ENCODE results near the gene SPRR2D. TPM values are rescaled to one million over a fixed set of nuclear protein-coding genes. Genes with fewer than 3 reads are reported as not detected.

SPRR2D gene
- total and polyA plus RNA-seq, 2 of the 4 experiments (the other 2 are of a cell fraction) = not detected

- Histone ChIP-seq H3K4me1 (ENCODE audit: control insufficient read depth, insufficient read depth, low read length) (no peaks in the 10 kb centered on the region), H2BK120ac (ENCODE audit: low read depth, low read length) (no peak within 1 kb of the TSS), H3K56ac (ENCODE audit: extremely low read depth, insufficient read depth, low read length) (no peak within 1 kb of the TSS), H3K18ac (ENCODE audit: low read depth, low read length) (no peak within 1 kb of the TSS), H4K8ac (ENCODE audit: low read depth in 2 of 2, low read length in 2 of 2) (no peak within 1 kb of the TSS), H3K9me1 (ENCODE audit: insufficient read depth, low read length) (no peaks in the 10 kb centered on the region), H3K27me3 (ENCODE audit: control insufficient read depth, insufficient read depth, low read length) (no peaks in the 10 kb centered on the region), H3K4me2 (ENCODE audit: low read depth, low read length) (no peak within 1 kb of the TSS), H3K14ac (replicated peaks; ENCODE audit: low read depth, low read length) (no peak within 1 kb of the TSS), H3K4me3 (ENCODE audit: insufficient read depth, low read depth, low read length) (no peak within 1 kb of the TSS), H2AK5ac (ENCODE audit: low read depth, low read length) (no peak within 1 kb of the TSS), H2AFZ (replicated peaks; ENCODE audit: low read length, poor library complexity) (no peak within 1 kb of the TSS), H3K9me3 (ENCODE audit: control insufficient read depth, insufficient read depth, low read length) (no peaks in the 10 kb centered on the region), H4K5ac (ENCODE audit: low read depth, low read length) (no peak within 1 kb of the TSS), H2BK15ac (ENCODE audit: low read depth, low read length) (no peak within 1 kb of the TSS), H2BK5ac (ENCODE audit: low read depth, low read length, poor library complexity, severe bottlenecking) (no peak within 1 kb of the TSS), H3K27ac (ENCODE audit: insufficient read depth, low read length) (no peak within 1 kb of the TSS), H2BK20ac (ENCODE audit: low read depth, low read length) (no peak within 1 kb of the TSS), H3K23ac (ENCODE audit: low read depth, low read length) (no peak within 1 kb of the TSS), H4K91ac (ENCODE audit: insufficient read depth, low read depth, low read length) (no peak within 1 kb of the TSS), H3K79me1 (ENCODE audit: low read depth in 1 of 2, low read length in 2 of 2) (no peaks in the 10 kb centered on the region), H3K36me3 (ENCODE audit: control insufficient read depth, insufficient read depth, low read length) (no peaks in the 10 kb centered on the region), H3K4ac (ENCODE audit: low read depth, low read length) (no peak within 1 kb of the TSS), H2AK9ac (replicated peaks; ENCODE audit: low read depth, low read length, poor library complexity) (no peak within 1 kb of the TSS), H3K9ac (ENCODE audit: low read depth, low read length) (no peak within 1 kb of the TSS), H4K20me1 (ENCODE audit: insufficient read depth, low read length) (no peaks in the 10 kb centered on the region)
- 0% methylated on average over 1 of the region's 2 CpGs; no CpG with 5 or more reads in 1 of the 2 experiments for WGBS, 2 experiments (ENCODE audit: extremely low coverage in 2 of 2, insufficient read length in 1 of 2)
- no peak for DNase-seq
- dilution Hi-C loops (cut with HindIII; ENCODE audit: low sequenced_read_pairs, unreplicated experiment) (no loop called here), in situ Hi-C loops (cut with MboI; ENCODE audit: low sequenced_read_pairs) (no loop called here), intact Hi-C loops (cut with micrococcal nuclease) (no loop called here)
- BruUV-seq (replicated peaks) = no TSS peak
- TF ChIP-seq CHD1 (IDR thresholded peaks at IDR 0.05; ENCODE audit: low read depth, low read length) (no peak), MXI1 (IDR thresholded peaks at IDR 0.05; ENCODE audit: borderline replicate concordance, low read depth, low read length) (no peak), POLR2A (IDR thresholded peaks at IDR 0.05; ENCODE audit: low read depth, low read length) (no peak), USF2 (IDR thresholded peaks at IDR 0.05; ENCODE audit: low read depth, low read length) (no peak), ELK1 (IDR thresholded peaks at IDR 0.05; ENCODE audit: borderline replicate concordance, low read depth, low read length) (no peak), MAFK (IDR thresholded peaks at IDR 0.05; ENCODE audit: low read depth, low read length) (no peak), RFX5 (IDR thresholded peaks at IDR 0.05; ENCODE audit: low read depth, low read length) (no peak), CEBPB (IDR thresholded peaks at IDR 0.05; ENCODE audit: low read depth, low read length) (no peak), BHLHE40 (IDR thresholded peaks at IDR 0.05; ENCODE audit: low read depth, low read length) (no peak), RAD21 (IDR thresholded peaks at IDR 0.05; ENCODE audit: low read length) (no peak), NFE2L2 (IDR thresholded peaks at IDR 0.05; ENCODE audit: low read depth, low read length) (no peak), FOS (IDR thresholded peaks at IDR 0.05; ENCODE audit: low read depth, low read length) (no peak), MAZ (IDR thresholded peaks at IDR 0.05; ENCODE audit: borderline replicate concordance, low read depth, low read length) (no peak), CTCF (conservative IDR thresholded peaks at IDR 0.05; ENCODE audit: low read depth, low read length) (no peak), SMC3 (IDR thresholded peaks at IDR 0.05; ENCODE audit: low read depth, low read length) (no peak), RCOR1 (IDR thresholded peaks at IDR 0.05; ENCODE audit: insufficient replicate concordance, low read length) (no peak)
- POLR2A ChIA-PET (ENCODE audit: unreplicated experiment) = no interaction called here
- CTCF ChIA-PET = no interaction called here
- ATAC-seq (ENCODE audit: low read depth) = no peak
These were observed 39.5 kb downstream of the SPRR2D start, which contains the start of gene SPRR3 for GRCh38 chr1:153001382-153001781. TSS of gene SPRR3 (plus strand) at chr1:153001749. CDS start at chr1:153003021, 1,272 bp downstream.

All from IMR-90 (cell line).